Measurements from ENCODE around the gene MUC4.

Gene MUC4

GRCh38 chr3:195802795-195803194 is 8.9 kb downstream of the MUC4 start:
- no peak overlapping the region for H2AFZ ChIP-seq (ENCODE audit: low read depth)
- H3K4me1 ChIP-seq (ENCODE audit: low read depth, poor library complexity, severe bottlenecking), result no peaks in the 10 kb centered on the region
- TF ChIP-seq CTCF (conservative IDR thresholded peaks at IDR 0.05; ENCODE audit: low read depth, low read length), result no peak
- H3K36me3 ChIP-seq (ENCODE audit: insufficient read depth), result no peaks in the 10 kb centered on the region
- H3K79me2 ChIP-seq (ENCODE audit: insufficient read depth, low read depth), result no peaks in the 10 kb centered on the region
- H3K4me2 ChIP-seq, result no peak overlapping the region
- H3K27me3 ChIP-seq (ENCODE audit: insufficient read depth, low read depth), result peaks cover 11% of the 10 kb centered on the region
- no peaks in the 10 kb centered on the region for H4K20me1 ChIP-seq (ENCODE audit: insufficient read depth)
- H3K27ac ChIP-seq, result no peak overlapping the region
- H3K4me3 ChIP-seq (IDR thresholded peaks at IDR 0.05; ENCODE audit: insufficient read depth, low read depth, low read length), result no peak overlapping the region
- H3K9ac ChIP-seq, result no peak overlapping the region

GRCh38 chr3:195802261-195802701 is 9.4 kb downstream of the MUC4 start:
- Histone ChIP-seq H3K36me3 (ENCODE audit: insufficient read depth) (no peaks in the 10 kb centered on the region), H3K27ac (no peak overlapping the region), H2AFZ (ENCODE audit: low read depth) (no peak overlapping the region), H3K27me3 (ENCODE audit: insufficient read depth, low read depth) (peaks cover 11% of the 10 kb centered on the region), H3K9ac (no peak overlapping the region), H3K4me2 (no peak overlapping the region), H4K20me1 (ENCODE audit: insufficient read depth) (no peaks in the 10 kb centered on the region), H3K79me2 (ENCODE audit: insufficient read depth, low read depth) (no peaks in the 10 kb centered on the region), H3K4me3 (IDR thresholded peaks at IDR 0.05; ENCODE audit: insufficient read depth, low read depth, low read length) (no peak overlapping the region), H3K4me1 (ENCODE audit: low read depth, poor library complexity, severe bottlenecking) (no peaks in the 10 kb centered on the region)
- TF ChIP-seq CTCF (conservative IDR thresholded peaks at IDR 0.05; ENCODE audit: low read depth, low read length), result no peak

GRCh38 chr3:195801251-195802183 is 10.2 kb downstream of the MUC4 start:
- no peak for TF ChIP-seq CTCF (conservative IDR thresholded peaks at IDR 0.05; ENCODE audit: low read depth, low read length)
- Histone ChIP-seq H3K27me3 (ENCODE audit: insufficient read depth, low read depth) (peaks cover 4% of the 10 kb centered on the region), H4K20me1 (ENCODE audit: insufficient read depth) (no peaks in the 10 kb centered on the region), H3K4me3 (IDR thresholded peaks at IDR 0.05; ENCODE audit: insufficient read depth, low read depth, low read length) (no peak overlapping the region), H3K36me3 (ENCODE audit: insufficient read depth) (no peaks in the 10 kb centered on the region), H2AFZ (ENCODE audit: low read depth) (no peak overlapping the region), H3K9ac (no peak overlapping the region), H3K79me2 (ENCODE audit: insufficient read depth, low read depth) (no peaks in the 10 kb centered on the region), H3K4me1 (ENCODE audit: low read depth, poor library complexity, severe bottlenecking) (no peaks in the 10 kb centered on the region), H3K27ac (no peak overlapping the region), H3K4me2 (no peak overlapping the region)

GRCh38 chr3:195800240-195800639 is 11.5 kb downstream of the MUC4 start:
- Histone ChIP-seq H3K79me2 (ENCODE audit: insufficient read depth, low read depth) (no peaks in the 10 kb centered on the region), H3K9ac (no peak overlapping the region), H4K20me1 (ENCODE audit: insufficient read depth) (no peaks in the 10 kb centered on the region), H3K27me3 (ENCODE audit: insufficient read depth, low read depth) (no peaks in the 10 kb centered on the region; the same call in none of the 2 replicates), H3K4me3 (IDR thresholded peaks at IDR 0.05; ENCODE audit: insufficient read depth, low read depth, low read length) (no peak overlapping the region), H3K36me3 (ENCODE audit: insufficient read depth) (no peaks in the 10 kb centered on the region), H2AFZ (ENCODE audit: low read depth) (no peak overlapping the region), H3K27ac (no peak overlapping the region), H3K4me1 (ENCODE audit: low read depth, poor library complexity, severe bottlenecking) (no peaks in the 10 kb centered on the region), H3K4me2 (no peak overlapping the region)
- TF ChIP-seq CTCF (conservative IDR thresholded peaks at IDR 0.05; ENCODE audit: low read depth, low read length), result no peak
